Colonic mucosa (tissue), 4 donors: ENCODE measurements around the gene MOXD1. TPM values are rescaled to one million over a fixed set of nuclear protein-coding genes. Genes with fewer than 3 reads are reported as not detected.

Experiments
- DNase-seq: peaks from one replicate; pipeline ENCODE4 v3.0.0-alpha.2; 2020
- H3K27ac ChIP-seq: fragments of 200-600 bp; one replicate; pipeline ENCODE4 v1.8.0; 2021
- H3K27me3 ChIP-seq: fragments of 200-600 bp; one replicate; pipeline ENCODE4 v1.8.0; 2021
- H3K36me3 ChIP-seq: fragments of 200-600 bp; one replicate; pipeline ENCODE4 v1.8.0; 2021
- H3K4me1 ChIP-seq: fragments of 200-600 bp; one replicate; pipeline ENCODE4 v1.8.0; 2021; ENCODE audit warnings: mild to moderate bottlenecking
- H3K4me3 ChIP-seq: fragments of 200-600 bp; one replicate; pipeline ENCODE4 v1.8.0; 2021
- H3K9ac ChIP-seq, 2 donors: one replicate each; pipeline ENCODE4 v1.7.0; 2013; ENCODE audit warnings: control low read depth in 2 of 2, low read depth in 2 of 2, low read length in 2 of 2
- H3K9me3 ChIP-seq: fragments of 200-600 bp; one replicate; pipeline ENCODE4 v1.8.0; 2021
- intact Hi-C: fragments of 100-400 bp; cut with DNase I; formaldehyde crosslinking; loops from one replicate; pipeline ENCODE4 v1.14.1; 2022
- total RNA-seq, 2 donors: library from RNA; stranded (reverse); fragmentation: NEBNext Ultra II Directional in 1 of 2; extraction: Animal tissue kit (Norgen Biotek cat#: 25700) in 1 of 2; gene quantifications; one replicate each; pipeline ENCODE4 v1.2.1, GENCODE V29; 2021
- TF ChIP-seq, protein P1 (sequence below): fragments of 200-600 bp; IDR thresholded peaks from one replicate; pipeline ENCODE4 v1.8.0; 2022; ENCODE audit warnings: antibody characterized with exemption, mild to moderate bottlenecking
- donor health status: healthy.
- donor health status: DM: no; HTN: no; CAD: no.
- donor health status: DM: no; HTN: no; CAD: no.

MOXD1 gene
- total RNA-seq, 2 donors from 2014 or later, result 2.3 to 5.6 TPM

DNA sequence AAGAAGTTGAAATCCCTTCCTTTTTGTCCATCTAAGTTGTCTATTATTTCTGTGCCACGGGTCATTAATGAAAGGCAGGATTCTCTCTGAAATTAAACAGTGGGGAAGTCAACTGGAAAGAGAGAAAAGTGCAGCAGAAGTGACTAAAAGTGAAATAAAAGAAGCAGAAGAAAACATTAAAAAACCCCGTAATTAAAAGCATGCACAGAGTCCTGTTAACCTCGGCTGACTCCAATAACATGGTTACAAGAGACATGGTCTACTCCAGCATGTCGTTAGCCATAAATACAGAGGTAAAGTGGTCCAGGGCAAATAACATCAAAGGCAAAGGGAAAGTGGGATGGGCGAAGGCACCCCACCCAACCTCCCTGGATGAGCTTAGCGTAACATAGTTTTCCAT, 13.0 kb upstream of the MOXD1 start:
- Histone ChIP-seq H3K9ac (no peak overlapping the region), H3K4me1 (no peaks in the 10 kb centered on the region), H3K4me3 (no peak overlapping the region), H3K36me3 (no peaks in the 10 kb centered on the region), H3K27ac (no peak overlapping the region), H3K9me3 (no peaks in the 10 kb centered on the region), H3K27me3 (no peaks in the 10 kb centered on the region)
- TF ChIP-seq, protein P1, sequence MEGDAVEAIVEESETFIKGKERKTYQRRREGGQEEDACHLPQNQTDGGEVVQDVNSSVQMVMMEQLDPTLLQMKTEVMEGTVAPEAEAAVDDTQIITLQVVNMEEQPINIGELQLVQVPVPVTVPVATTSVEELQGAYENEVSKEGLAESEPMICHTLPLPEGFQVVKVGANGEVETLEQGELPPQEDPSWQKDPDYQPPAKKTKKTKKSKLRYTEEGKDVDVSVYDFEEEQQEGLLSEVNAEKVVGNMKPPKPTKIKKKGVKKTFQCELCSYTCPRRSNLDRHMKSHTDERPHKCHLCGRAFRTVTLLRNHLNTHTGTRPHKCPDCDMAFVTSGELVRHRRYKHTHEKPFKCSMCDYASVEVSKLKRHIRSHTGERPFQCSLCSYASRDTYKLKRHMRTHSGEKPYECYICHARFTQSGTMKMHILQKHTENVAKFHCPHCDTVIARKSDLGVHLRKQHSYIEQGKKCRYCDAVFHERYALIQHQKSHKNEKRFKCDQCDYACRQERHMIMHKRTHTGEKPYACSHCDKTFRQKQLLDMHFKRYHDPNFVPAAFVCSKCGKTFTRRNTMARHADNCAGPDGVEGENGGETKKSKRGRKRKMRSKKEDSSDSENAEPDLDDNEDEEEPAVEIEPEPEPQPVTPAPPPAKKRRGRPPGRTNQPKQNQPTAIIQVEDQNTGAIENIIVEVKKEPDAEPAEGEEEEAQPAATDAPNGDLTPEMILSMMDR, result no peak
- DNase-seq, result no peak
- intact Hi-C loops, result no loop called here

- Histone ChIP-seq H3K4me1 (no peaks in the 10 kb centered on the region), H3K27ac (no peak overlapping the region), H3K36me3 (no peaks in the 10 kb centered on the region), H3K27me3 (no peaks in the 10 kb centered on the region), H3K4me3 (no peak overlapping the region), H3K9me3 (no peaks in the 10 kb centered on the region), H3K9ac (no peak overlapping the region)
- intact Hi-C loops, result no loop called here
- no peak for DNase-seq
- TF ChIP-seq, protein P1, result no peak
Measured at GRCh38 chr6:132413499-132413802, 12.2 kb upstream of the MOXD1 start.

GRCh38 chr6:132412656-132413498, 11.6 kb upstream of the MOXD1 start:
- TF ChIP-seq, protein P1, result no peak

DNA sequence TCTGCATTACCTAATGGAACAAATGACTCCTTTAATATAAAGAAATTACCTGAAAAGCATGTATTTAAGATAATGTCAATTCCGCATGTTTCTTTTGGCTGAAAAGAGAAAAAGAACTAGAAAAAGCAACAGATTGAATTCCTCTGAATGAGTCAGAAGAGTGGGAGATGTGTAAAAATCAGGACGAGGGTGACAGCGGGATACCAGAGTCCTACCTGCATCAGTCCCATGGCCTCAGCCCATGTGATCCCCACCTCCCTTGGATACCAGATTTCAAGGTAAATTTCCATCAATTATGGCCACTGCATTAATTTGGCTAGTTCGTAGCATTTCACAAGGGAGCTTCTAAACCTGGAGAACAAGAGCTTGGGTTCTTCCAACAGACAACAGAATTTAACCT, 10.0 kb upstream of the MOXD1 start:
- Histone ChIP-seq H3K9ac (no peak overlapping the region), H3K27me3 (no peaks in the 10 kb centered on the region), H3K27ac (no peak overlapping the region), H3K36me3 (no peaks in the 10 kb centered on the region), H3K4me1 (no peaks in the 10 kb centered on the region), H3K9me3 (no peaks in the 10 kb centered on the region), H3K4me3 (no peak overlapping the region)
- TF ChIP-seq, protein P1, result no peak
- intact Hi-C loops, result no loop called here
- no peak for DNase-seq

More at GRCh38 chr6:132412656-132413498, 11.6 kb upstream of the MOXD1 start:
- H3K27me3 ChIP-seq, result no peaks in the 10 kb centered on the region
- H3K4me1 ChIP-seq, result no peaks in the 10 kb centered on the region
- no peak overlapping the region for H3K4me3 ChIP-seq
- no peaks in the 10 kb centered on the region for H3K36me3 ChIP-seq
- H3K27ac ChIP-seq, result no peak overlapping the region
- DNase-seq, result no peak
- H3K9me3 ChIP-seq, result no peaks in the 10 kb centered on the region
- intact Hi-C loops, result no loop called here
- no peak overlapping the region for H3K9ac ChIP-seq

DNA sequence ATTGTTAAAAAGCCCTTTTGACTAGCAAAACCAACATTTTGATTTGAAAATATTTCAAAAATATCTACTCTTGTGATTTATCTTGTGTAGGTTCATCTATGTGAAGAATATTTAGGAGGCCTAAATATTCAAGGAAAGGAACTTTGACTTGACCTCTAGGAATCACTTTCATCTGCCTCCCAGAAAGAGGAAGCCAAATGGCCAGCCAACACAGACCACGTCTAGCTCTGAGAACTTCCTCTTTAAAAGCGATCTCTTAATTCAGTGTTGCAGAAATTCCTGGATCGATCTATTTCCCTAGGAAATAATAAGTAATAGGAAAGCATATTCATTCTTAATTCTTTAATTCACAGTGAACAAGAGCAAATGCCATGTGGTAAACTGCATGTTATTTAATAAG, 9.6 kb upstream of the MOXD1 start:
- Histone ChIP-seq H3K27me3 (no peaks in the 10 kb centered on the region), H3K4me1 (no peaks in the 10 kb centered on the region), H3K9ac (no peak overlapping the region), H3K36me3 (no peaks in the 10 kb centered on the region), H3K9me3 (no peaks in the 10 kb centered on the region), H3K27ac (no peak overlapping the region), H3K4me3 (no peak overlapping the region)
- DNase-seq, result no peak
- TF ChIP-seq, protein P1, result no peak
- intact Hi-C loops, result no loop called here
